ENCODE data around the gene CYTH3.

CYTH3 gene

GRCh38 chr7:6147627-6148026, 124.8 kb downstream of the CYTH3 start:
- peak in 1 of 42 donors; percentile 7 for DNase-seq
- intact Hi-C loops (cut with DNase I) = no loop called here

- intact Hi-C loops (cut with DNase I) = no loop called here
- peak in 1 of 42 donors; percentile 5 for DNase-seq
Observed at GRCh38 chr7:6146666-6147065, 125.8 kb downstream of the CYTH3 start.

- no peak for DNase-seq
- intact Hi-C loops (cut with DNase I) = no loop called here
Observed at GRCh38 chr7:6143997-6144396, 128.4 kb downstream of the CYTH3 start.

GRCh38 chr7:6142871-6143380, 129.5 kb downstream of the CYTH3 start:
- DNase-seq = no peak

GRCh38 chr7:6139189-6139996, 133.0 kb downstream of the CYTH3 start:
- peak in 4 of 42 donors; percentile 13 to 40 (median 24) for DNase-seq
- intact Hi-C loops (cut with DNase I) = no loop called here

More at GRCh38 chr7:6142871-6143380, 129.5 kb downstream of the CYTH3 start:
- intact Hi-C loops (cut with DNase I) = no loop called here

- DNase-seq = no peak
- intact Hi-C loops (cut with DNase I) = no loop called here
Observed at GRCh38 chr7:6136475-6136874, 135.9 kb downstream of the CYTH3 start.

- intact Hi-C loops (cut with DNase I) = no loop called here
- DNase-seq = no peak
Observed at GRCh38 chr7:6133249-6133648, 139.2 kb downstream of the CYTH3 start.

GRCh38 chr7:6130007-6130587, 142.3 kb downstream of the CYTH3 start:
- DNase-seq = peak in 1 of 42 donors; percentile 4

GRCh38 chr7:6128205-6128604, 144.2 kb downstream of the CYTH3 start:
- DNase-seq = no peak
- intact Hi-C loops (cut with DNase I) = no loop called here

More at GRCh38 chr7:6130007-6130587, 142.3 kb downstream of the CYTH3 start:
- intact Hi-C loops (cut with DNase I) = no loop called here

- DNase-seq = no peak
- intact Hi-C loops (cut with DNase I) = no loop called here
Observed at GRCh38 chr7:6127110-6127490, 145.3 kb downstream of the CYTH3 start.

- no peak for DNase-seq
- intact Hi-C loops (cut with DNase I) = no loop called here
Observed at GRCh38 chr7:6123843-6124242, 148.6 kb downstream of the CYTH3 start.

- DNase-seq = no peak
- intact Hi-C loops (cut with DNase I) = no loop called here
Observed at GRCh38 chr7:6121141-6121540, 151.3 kb downstream of the CYTH3 start.

GRCh38 chr7:6117533-6117932, 154.9 kb downstream of the CYTH3 start:
- intact Hi-C loops (cut with DNase I) = no loop called here
- DNase-seq = no peak

- DNase-seq = no peak
- intact Hi-C loops (cut with DNase I) = no loop called here
Observed at GRCh38 chr7:6116211-6116610, 156.2 kb downstream of the CYTH3 start.

All from head of caudate nucleus (tissue), 42 donors.